ENCODE data around the gene FADS3. TPM values are rescaled to one million over a fixed set of nuclear protein-coding genes. Genes with fewer than 3 reads are reported as not detected.

FADS3 gene
- total and polyA plus RNA-seq, 9 of the 15 experiments (the other 6 are each of a cell fraction or from before 2014, with no cell fraction given), result 0.97 to 148 (median 92.7) TPM

DNA sequence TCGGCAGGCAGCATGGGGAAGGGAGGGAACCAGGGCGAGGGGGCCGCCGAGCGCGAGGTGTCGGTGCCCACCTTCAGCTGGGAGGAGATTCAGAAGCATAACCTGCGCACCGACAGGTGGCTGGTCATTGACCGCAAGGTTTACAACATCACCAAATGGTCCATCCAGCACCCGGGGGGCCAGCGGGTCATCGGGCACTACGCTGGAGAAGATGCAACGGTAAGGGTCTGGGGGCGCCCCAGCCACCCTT lies 63.0 kb downstream of the FADS3 start:
- TF ChIP-seq ELF1 (tag; IDR thresholded peaks at IDR 0.05) (no peak), RCOR1 (IDR thresholded peaks at IDR 0.05; ENCODE audit: borderline replicate concordance in 1 of 2, low read depth in 2 of 2, low read length in 2 of 2) (no peak), FOXP4 (CRISPR knock-in tag; IDR thresholded peaks at IDR 0.05; ENCODE audit: borderline replicate concordance) (no peak)
- H3K79me2 ChIP-seq (ENCODE audit: control insufficient read depth, insufficient read depth, low read length), result peaks cover 3% of the 10 kb centered on the region; the same call in 1 of the 3 replicates
- H3K27me3 ChIP-seq (ENCODE audit: control insufficient read depth in 2 of 2, insufficient read depth in 2 of 2, low read length in 2 of 2), result no peaks in the 10 kb centered on the region
- H3K9me1 ChIP-seq (ENCODE audit: control insufficient read depth, insufficient read depth, low read length), result no peaks in the 10 kb centered on the region
- H3K27ac ChIP-seq (ENCODE audit: extremely low read depth, low read depth, low read length), result no peak overlapping the region
- FAIRE-seq, result no peak
- H3K4me1 ChIP-seq (replicated peaks in 1 of 2; ENCODE audit: control insufficient read depth in 2 of 2, insufficient read depth in 2 of 2, low read length in 2 of 2), result peaks cover 2 to 27% of the 10 kb centered on the region in 2 experiments
- no peak overlapping the region for H3K4me2 ChIP-seq (ENCODE audit: insufficient read depth, low read length)
- H4K20me1 ChIP-seq (replicated peaks; ENCODE audit: control insufficient read depth, insufficient read depth, low read length), result no peaks in the 10 kb centered on the region
- no peak for DNase-seq (ENCODE audit: extremely low read depth in 1 of 4, low spot score in 3 of 4)
- no peak for ATAC-seq
- peaks cover 1% of the 10 kb centered on the region; the same call in 2 of the 3 replicates for H3K36me3 ChIP-seq (ENCODE audit: control insufficient read depth, insufficient read depth, low read length)
- H3K4me3 ChIP-seq, result no peak overlapping the region
- H3K9me3 ChIP-seq (replicated peaks; ENCODE audit: control insufficient read depth, insufficient read depth, low read depth, low read length), result no peaks in the 10 kb centered on the region
- ChIA-PET POLR2A (no interaction called here), CTCF (ENCODE audit: low intra/inter-chr PET ratio) (no interaction called here)
- WGBS (ENCODE audit: insufficient coverage, low coverage, missing lambda C conversion rate), result 97% methylated on average over 14 of the region's 16 CpGs
- in situ Hi-C loops (cut with MboI) (no loop called here), intact Hi-C loops (cut with micrococcal nuclease) (no loop called here)
- no peak overlapping the region for H3K9ac ChIP-seq (ENCODE audit: insufficient read depth in 1 of 2, low read depth in 2 of 2, low read length in 2 of 2)
- BruUV-seq (replicated peaks), result no TSS peak
- no peak overlapping the region for H2AFZ ChIP-seq (ENCODE audit: low read depth, low read length)

Measured in K562 (cell line).